ENCODE results near the gene DMRTA1.

GRCh38 chr9:22446589-22446949, at the start of gene DMRTA1:
- TF ChIP-seq CTCF (IDR thresholded peaks at IDR 0.05; ENCODE audit: borderline replicate concordance, extremely low read depth, low read length, poor library complexity, severe bottlenecking) (no peak), EZH2 (IDR thresholded peaks at IDR 0.05; ENCODE audit: borderline replicate concordance, low read depth, low read length, severe bottlenecking) (no peak)

Data from DND-41 (cell line).